ENCODE data around the gene FHIT. TPM values are rescaled to one million over a fixed set of nuclear protein-coding genes. Genes with fewer than 3 reads are reported as not detected.

FHIT gene
- total RNA-seq, 1 experiment from 2014 or later = 3.9 TPM

DNA sequence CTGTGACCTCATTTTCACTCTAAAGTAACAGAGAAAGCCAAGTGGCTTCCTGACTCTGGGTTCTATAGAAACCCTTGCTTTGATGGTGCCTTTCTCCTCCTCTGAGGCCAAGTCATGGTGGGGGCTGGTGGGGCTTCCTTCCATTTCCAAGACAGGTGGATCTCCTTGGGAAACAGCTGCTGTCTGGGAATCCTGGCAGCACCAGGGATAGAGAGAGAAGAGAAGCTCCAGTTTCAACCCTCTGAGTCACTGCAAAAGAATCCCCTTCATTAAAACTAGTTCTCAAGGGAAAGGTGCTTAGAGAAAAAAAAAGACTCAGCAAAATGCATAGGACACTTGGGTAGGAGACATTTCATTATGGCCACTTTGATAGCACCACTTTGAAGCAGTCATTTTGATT lies 614.4 kb downstream of the FHIT start:
- DNase-seq (ENCODE audit: low read depth, low spot score) = no peak
- in situ Hi-C loops (cut with HindIII; ENCODE audit: low pct_unique_long_range_greater_than_20kb, low sequenced_read_pairs) = no loop called here

DNA sequence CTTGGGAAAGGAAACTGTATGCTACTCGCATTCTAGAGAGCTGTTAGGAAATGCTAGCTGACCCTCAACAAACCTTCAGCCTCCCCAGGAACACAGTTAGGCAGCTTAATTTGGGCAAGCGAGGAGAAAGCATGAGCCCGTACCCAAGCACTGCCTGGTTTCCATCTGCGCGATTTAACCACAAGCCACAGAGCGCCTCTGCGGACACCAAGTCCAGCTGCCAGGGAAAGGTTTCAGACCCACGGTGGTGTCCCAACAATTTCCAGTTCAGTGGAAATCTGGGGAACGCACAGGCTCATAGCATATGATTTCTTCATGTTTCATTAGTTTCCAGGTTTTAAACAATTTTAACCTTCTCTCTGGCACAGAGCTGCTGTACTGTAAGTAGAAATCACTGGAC lies 617.6 kb downstream of the FHIT start:
- DNase-seq (ENCODE audit: low read depth, low spot score) = no peak
- in situ Hi-C loops (cut with HindIII; ENCODE audit: low pct_unique_long_range_greater_than_20kb, low sequenced_read_pairs) = no loop called here

DNA sequence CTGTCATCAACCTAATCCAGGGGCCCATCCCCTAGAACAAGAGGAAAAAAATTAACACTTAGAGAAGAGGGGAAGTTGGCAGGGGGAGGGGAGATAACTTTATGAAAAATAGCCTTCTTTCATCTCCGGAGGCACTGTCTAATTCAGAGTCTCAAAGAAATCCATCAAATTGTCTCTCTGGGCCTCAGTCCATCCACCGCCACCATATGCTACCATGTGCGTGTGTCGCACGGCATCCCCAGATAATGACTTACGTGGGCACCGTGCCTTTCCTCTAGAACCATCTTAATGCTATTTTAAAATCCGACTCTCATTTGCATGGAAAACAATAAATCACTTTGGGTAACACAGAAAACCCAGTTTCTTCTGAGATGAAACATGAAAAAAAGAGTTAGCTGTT lies 619.7 kb downstream of the FHIT start:
- no peak for DNase-seq (ENCODE audit: low read depth, low spot score)
- in situ Hi-C loops (cut with HindIII; ENCODE audit: low pct_unique_long_range_greater_than_20kb, low sequenced_read_pairs) = no loop called here

DNA sequence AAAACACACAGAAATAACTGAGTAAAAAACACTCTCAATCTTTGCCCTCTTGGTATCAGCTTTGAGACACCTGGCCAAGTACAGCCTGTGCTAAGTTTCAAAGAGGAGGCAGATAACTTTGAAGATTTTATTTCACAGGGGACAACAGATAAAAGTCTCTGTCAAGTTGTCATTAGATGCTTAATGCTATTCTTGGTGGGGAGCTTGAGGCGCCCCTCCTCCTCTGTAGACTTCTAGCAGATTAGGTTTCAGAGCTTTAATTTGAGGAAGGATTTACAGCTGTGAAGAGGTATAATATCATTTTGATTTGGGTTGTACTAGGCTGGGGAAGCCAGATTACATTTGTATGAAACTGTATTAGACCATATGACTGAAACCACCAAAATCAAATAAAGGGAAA lies 620.3 kb downstream of the FHIT start:
- in situ Hi-C loops (cut with HindIII; ENCODE audit: low pct_unique_long_range_greater_than_20kb, low sequenced_read_pairs) = no loop called here
- no peak for DNase-seq (ENCODE audit: low read depth, low spot score)

DNA sequence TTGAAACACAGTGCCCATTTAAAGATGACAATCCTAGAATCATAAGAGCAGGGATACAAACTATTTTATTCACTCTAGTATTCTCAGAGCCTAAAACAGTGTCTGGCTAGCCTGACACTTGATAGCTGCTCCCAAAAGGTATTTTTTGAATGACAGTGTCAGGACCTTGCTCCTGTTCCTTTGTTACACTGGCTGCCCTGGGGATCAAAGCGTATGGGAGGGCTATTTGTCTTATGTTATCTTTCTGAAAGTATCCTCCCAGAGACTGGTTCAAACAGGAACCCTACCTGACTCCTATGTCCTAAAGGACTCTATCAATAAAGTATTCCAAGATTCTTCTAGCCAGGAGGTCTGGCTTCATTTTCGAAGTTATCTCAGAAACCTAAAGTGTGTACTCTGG lies 621.4 kb downstream of the FHIT start:
- in situ Hi-C loops (cut with HindIII; ENCODE audit: low pct_unique_long_range_greater_than_20kb, low sequenced_read_pairs) = no loop called here
- no peak for DNase-seq (ENCODE audit: low read depth, low spot score)

DNA sequence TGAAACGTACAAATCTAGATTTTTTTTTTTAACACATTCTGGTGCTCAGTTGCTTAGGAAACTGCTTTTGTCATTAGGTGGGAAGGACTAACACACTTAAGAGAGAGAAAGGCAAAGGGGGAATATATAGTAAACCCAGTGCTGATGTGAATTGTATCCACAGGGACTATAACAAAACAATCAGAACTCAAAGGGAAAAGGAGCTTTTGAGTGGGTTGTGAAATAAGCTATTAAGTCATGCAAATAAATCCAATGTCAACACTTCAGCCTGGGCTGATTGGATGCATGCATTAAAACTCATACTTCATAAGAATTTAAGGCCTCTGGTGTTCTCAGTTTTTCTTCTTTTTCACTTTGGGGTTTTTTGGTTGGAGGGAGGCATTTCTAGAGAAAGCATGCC lies 628.9 kb downstream of the FHIT start:
- in situ Hi-C loops (cut with HindIII; ENCODE audit: low pct_unique_long_range_greater_than_20kb, low sequenced_read_pairs) = no loop called here
- DNase-seq (ENCODE audit: low read depth, low spot score) = no peak

DNA sequence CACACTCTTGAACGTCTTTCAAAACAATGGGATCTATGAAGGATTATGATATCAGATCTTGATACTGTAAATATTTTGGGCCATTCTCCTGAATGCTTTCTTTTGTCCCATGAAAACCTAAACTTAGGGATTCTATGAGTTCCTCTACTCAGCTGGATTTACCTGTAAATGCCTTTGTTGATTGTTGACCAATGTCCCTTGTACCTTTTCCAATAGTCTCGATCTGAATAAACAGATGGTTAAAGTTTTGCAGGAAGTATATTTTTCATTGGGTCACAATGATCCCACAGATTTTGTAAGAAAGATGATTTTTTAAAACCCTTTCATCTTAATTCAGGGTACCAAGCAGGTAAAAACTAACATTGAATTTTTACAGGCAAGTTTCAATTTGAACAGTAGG lies 634.1 kb downstream of the FHIT start:
- no peak for DNase-seq (ENCODE audit: low read depth, low spot score)
- in situ Hi-C loops (cut with HindIII; ENCODE audit: low pct_unique_long_range_greater_than_20kb, low sequenced_read_pairs) = no loop called here

DNA sequence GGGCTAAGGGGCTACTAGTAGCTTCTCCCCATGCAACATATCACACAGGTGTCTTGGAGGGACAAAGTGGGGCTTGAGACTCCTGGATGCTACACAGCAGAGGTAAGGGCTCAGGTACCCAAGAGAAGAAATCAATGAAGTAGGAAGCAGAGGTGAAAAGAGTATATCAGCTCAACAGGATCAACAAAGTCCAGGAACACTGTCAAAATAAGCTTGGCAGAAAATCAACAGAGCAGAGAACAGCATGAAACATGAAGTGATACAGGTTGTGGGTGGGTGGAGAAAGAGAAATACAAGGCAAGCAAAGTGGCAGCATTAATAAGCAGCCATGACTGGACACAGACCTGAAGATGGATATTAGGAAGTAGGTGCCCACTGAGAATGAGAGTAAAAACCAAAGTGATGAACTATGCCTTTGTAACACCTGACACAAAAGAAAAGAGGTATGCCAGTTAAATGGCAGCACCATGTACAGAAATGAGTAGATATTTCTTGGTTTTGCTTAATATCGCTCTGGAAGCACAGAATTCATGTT lies 637.4 kb downstream of the FHIT start:
- in situ Hi-C loops (cut with HindIII; ENCODE audit: low pct_unique_long_range_greater_than_20kb, low sequenced_read_pairs) = no loop called here
- no peak for DNase-seq (ENCODE audit: low read depth, low spot score)

DNA sequence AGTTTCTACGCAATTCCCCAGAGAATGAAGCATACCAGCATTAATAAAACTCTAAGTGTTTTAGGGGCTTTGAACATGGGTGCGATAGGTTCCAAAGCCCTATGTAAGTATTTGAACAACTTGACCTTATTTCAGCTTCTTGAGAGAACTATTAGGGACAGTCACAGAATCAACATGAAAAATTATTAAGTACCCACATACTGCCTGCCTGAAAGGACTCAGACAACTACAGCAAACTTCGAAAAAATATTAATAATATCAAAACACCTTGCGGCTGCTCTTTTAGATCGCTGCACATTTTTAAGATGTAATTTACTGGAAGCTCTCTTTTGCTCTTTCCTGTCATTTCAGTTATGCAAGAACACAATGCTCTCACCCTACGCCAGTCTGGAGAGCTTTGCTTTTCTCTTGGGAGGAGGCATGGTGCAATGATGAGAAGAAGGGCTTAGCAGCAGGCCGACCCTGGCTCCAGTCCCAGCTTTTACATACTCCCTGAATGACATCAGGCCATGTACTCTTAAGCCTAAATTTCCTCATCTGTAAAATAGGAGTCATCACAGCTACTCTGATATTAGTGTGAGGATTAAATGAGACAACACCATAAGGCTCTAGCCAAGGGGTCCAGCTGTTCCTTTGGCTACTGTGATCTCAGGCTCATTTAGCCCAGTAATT lies 640.7 kb downstream of the FHIT start:
- in situ Hi-C loops (cut with HindIII; ENCODE audit: low pct_unique_long_range_greater_than_20kb, low sequenced_read_pairs) = no loop called here
- no peak for DNase-seq (ENCODE audit: low read depth, low spot score)

DNA sequence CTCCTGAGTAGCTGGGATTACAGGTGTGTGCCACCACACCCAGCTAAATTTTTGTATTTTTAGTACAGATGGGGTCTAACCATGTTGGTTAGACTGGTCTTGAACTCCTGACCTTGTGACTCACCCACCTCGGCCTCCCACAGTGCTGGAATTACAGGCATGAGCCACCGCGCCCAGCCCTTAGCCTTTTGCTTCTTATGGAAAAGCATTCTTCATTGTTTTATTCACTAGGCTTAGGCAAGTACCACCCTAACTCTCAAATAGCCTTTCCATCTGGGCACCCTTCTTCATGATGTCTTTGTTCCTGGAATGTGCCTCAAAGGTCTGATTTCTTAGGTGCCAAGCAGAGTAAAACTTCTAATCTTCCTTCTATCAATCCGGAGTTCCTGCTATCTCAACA lies 641.8 kb downstream of the FHIT start:
- in situ Hi-C loops (cut with HindIII; ENCODE audit: low pct_unique_long_range_greater_than_20kb, low sequenced_read_pairs) = no loop called here
- no peak for DNase-seq (ENCODE audit: low read depth, low spot score)

DNA sequence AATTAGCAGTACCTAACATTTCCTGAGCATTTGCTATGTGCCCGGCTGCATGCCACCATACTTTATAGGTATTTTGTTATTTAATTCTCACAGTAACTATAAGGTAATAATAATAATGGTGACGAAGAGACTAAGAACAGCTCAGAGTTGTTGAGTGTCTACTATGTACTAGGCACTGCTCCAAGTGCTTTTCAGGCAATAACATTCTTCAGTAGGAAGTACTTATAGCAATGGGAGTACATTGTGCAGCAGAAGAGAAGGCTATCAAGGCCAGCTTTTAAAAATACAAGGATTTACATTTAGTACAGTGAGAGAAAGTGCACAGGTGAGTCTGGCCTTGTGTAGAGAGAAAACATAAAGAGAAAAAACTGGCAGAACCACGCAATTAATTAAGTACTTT lies 647.4 kb downstream of the FHIT start:
- no peak for DNase-seq (ENCODE audit: low read depth, low spot score)
- in situ Hi-C loops (cut with HindIII; ENCODE audit: low pct_unique_long_range_greater_than_20kb, low sequenced_read_pairs) = no loop called here

DNA sequence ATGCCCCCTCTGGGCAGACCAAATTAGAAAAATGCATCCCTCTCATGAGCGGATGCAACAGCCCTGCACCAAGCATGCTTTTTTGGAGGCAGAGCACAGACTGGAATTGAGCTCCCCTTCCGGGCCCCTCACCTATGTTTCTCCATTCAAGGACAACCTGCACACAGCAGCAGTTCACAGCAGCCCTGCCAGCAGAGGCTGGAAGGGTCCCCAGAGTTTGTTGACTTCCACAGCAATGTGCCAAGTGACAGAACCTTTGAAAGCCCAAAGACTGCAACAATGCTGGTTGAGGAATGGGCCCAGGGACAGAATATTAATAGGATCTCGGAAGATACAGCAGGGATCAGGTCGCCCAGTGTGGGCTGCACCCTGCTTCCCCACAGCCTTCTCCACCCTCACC lies 650.4 kb downstream of the FHIT start:
- in situ Hi-C loops (cut with HindIII; ENCODE audit: low pct_unique_long_range_greater_than_20kb, low sequenced_read_pairs) = no loop called here
- no peak for DNase-seq (ENCODE audit: low read depth, low spot score)

DNA sequence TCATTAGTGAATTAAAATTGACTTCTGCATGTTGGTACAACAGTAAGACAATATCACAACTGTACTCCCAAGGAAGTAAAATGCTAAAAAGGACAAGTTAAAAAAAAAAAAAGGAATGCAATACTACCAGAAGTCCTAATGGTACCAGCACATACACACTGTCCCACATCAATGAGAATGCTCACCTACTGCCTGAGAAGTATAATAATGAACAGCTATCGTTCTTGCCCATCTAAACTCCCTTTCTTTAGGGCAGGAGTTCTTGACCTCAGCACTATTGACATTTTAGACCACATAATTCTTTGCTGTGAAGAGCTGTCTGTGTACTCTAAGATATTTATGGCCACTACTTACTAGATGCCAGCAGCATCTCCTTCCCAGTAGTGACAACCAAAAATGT lies 651.7 kb downstream of the FHIT start:
- no peak for DNase-seq (ENCODE audit: low read depth, low spot score)
- in situ Hi-C loops (cut with HindIII; ENCODE audit: low pct_unique_long_range_greater_than_20kb, low sequenced_read_pairs) = no loop called here

DNA sequence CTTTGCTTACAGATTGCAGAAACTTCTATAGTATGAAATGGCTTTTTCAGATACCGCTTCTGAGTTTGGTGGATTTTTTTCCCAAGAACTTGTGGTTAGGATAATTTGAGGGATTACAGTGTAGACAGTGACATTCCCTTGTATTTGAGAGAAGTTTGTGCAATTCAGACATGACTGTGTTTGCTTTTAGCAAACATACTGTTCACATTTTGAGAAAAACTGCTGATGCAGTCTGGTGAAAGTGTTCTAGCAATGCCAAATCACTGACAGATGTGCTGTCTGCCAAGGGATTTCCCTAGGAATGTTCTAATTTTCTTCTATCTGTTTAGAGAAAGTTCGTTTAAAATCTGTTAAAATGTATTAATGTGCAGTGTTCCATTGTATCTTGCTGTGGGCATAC lies 652.6 kb downstream of the FHIT start:
- no peak for DNase-seq (ENCODE audit: low read depth, low spot score)
- in situ Hi-C loops (cut with HindIII; ENCODE audit: low pct_unique_long_range_greater_than_20kb, low sequenced_read_pairs) = no loop called here

DNA sequence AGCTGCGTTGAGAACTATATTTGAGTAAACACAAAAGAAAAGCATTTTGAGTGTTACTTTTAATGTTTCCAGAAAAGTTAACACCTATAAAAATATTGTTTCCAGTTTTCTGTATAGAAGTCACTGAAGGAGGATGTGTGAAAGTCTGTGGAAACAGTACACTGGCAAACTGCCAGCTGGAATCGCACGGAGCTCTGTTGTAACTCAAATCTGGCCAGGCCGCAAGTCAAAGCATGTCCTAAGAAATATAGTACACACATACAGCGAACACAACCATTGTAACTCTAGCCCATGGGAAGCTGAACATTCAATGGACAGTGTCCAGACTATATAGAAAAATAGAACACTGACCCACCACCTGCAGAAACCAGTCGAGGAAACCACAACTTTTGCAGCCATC lies 657.2 kb downstream of the FHIT start:
- in situ Hi-C loops (cut with HindIII; ENCODE audit: low pct_unique_long_range_greater_than_20kb, low sequenced_read_pairs) = no loop called here
- no peak for DNase-seq (ENCODE audit: low read depth, low spot score)

DNA sequence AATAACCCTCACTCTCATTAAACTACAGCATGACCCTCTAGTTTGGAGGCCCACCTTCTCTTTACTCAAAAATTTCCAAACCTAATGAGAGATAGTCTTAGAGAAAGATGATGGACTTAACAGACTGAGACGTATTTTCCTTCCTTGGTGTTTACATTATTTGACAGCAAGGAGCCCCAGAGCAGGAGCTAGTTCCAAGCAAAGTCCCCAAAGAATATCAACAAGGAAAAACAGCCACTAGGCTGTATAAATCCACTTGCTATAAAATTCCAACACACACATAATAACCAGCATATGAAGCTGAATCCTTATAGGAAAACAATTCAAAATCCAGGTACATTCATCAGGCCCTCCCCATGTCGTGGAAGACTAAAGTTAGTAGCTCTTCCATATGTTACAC lies 660.0 kb downstream of the FHIT start:
- in situ Hi-C loops (cut with HindIII; ENCODE audit: low pct_unique_long_range_greater_than_20kb, low sequenced_read_pairs) = no loop called here
- no peak for DNase-seq (ENCODE audit: low read depth, low spot score)

DNA sequence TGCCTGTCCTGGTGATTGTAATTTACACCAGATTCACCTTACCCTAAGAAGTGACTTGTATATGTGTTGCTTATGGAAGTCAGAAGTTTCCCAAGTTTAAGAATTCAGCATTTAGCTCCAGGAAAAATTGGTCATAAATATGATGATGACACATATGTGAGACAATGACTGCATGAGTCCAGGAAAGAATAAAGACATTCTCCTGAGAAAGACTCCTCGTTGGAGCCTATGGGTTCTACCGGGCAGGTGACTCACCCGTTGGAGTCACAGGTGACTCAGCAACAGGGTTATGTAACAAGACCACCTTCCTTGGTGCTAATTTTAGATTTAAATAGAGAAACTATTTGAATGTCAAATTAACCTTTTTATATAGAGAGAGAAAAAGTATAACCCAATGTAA lies 662.4 kb downstream of the FHIT start:
- no peak for DNase-seq (ENCODE audit: low read depth, low spot score)
- in situ Hi-C loops (cut with HindIII; ENCODE audit: low pct_unique_long_range_greater_than_20kb, low sequenced_read_pairs) = no loop called here

DNA sequence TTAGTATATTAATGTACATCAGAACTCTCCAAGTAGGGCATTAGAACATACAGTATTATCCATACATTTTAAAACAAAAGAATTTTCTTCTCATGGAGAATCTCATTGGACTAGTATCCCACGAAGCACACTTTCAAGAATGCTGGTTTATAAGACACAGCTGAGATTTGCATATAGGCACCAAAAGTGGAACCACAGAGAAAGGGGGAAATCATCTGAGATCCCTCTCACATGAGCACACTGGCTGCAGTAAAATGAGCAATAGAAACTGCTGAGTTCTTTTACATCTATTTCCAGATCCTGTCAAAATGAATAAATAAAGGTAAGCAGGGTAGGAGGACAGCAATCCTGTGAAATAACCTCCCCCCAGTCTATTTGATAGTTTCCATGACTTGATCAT lies 665.3 kb downstream of the FHIT start:
- in situ Hi-C loops (cut with HindIII; ENCODE audit: low pct_unique_long_range_greater_than_20kb, low sequenced_read_pairs) = no loop called here

DNA sequence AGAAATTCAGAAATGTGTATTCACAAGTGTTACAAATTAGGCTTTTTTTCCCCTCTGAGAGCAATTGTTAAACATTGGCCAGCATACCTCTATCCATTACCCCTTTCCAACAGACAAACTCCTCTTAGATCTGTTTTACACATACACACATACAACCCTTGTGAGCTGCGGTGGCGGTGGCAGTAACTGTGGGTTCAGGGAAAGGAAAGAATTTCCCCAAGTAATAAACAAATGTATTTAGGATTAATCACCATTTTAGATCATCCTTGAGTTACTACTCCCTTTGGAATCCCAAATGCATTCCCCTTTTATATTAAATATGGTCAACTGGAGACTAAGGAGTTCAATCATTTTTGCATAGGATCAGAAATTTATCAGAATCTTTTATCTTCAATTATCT lies 667.0 kb downstream of the FHIT start:
- no peak for DNase-seq (ENCODE audit: low read depth, low spot score)
- in situ Hi-C loops (cut with HindIII; ENCODE audit: low pct_unique_long_range_greater_than_20kb, low sequenced_read_pairs) = no loop called here

More for the DNA sequence above, 665.3 kb downstream of the FHIT start:
- no peak for DNase-seq (ENCODE audit: low read depth, low spot score)

DNA sequence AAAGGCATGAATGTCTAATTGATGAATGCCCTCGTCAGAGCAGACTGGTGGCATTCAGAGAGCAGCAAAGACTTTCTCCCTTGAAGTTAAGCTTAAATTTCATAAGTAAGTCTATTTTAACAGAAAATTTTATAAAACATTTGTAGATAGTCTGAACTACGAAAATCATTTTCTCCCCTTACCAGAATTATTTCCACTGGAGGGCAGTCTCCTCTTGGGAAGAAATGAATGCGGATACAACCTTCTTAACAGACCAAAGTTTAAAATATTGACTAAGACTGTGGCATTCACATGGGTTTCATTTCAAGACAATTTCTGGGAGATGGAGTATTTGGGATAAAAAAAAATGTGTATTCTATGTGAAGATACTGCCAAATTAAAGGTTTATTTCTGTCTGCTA lies 669.0 kb downstream of the FHIT start:
- in situ Hi-C loops (cut with HindIII; ENCODE audit: low pct_unique_long_range_greater_than_20kb, low sequenced_read_pairs) = no loop called here
- DNase-seq (ENCODE audit: low read depth, low spot score) = peak; percentile 15
